Neural crest cell (in vitro differentiated cells): ENCODE results near the gene HOXA3. TPM values are rescaled to one million over a fixed set of nuclear protein-coding genes. Genes with fewer than 3 reads are reported as not detected.
A peak's percentile ranks its signal among the peaks of the same experiment; 100 is the strongest.

Experiments
- DNase-seq: peaks from one replicate; pipeline ENCODE4 v3.0.0; 2021; ENCODE audit warnings: low read depth, mixed read lengths, low spot score
- H3K27ac Mint-ChIP-seq: one replicate; pipeline ENCODE4 v1.8.0; 2021; ENCODE audit warnings: mild to moderate bottlenecking, mixed read lengths; ENCODE audit not compliant: unreplicated experiment
- H3K27me3 Mint-ChIP-seq: 2 replicates; pipeline ENCODE4 v1.8.0; 2021; ENCODE audit warnings: low read depth, mild to moderate bottlenecking, mixed read lengths
- H3K36me3 Mint-ChIP-seq: 2 replicates; pipeline ENCODE4 v1.8.0; 2021; ENCODE audit warnings: low read depth, mild to moderate bottlenecking, mixed read lengths
- H3K4me1 Mint-ChIP-seq: 2 replicates; pipeline ENCODE4 v1.8.0; 2021; ENCODE audit warnings: mixed read lengths
- H3K4me3 Mint-ChIP-seq: one replicate; pipeline ENCODE4 v1.8.0; 2021; ENCODE audit warnings: mild to moderate bottlenecking, mixed read lengths
- H3K9me3 Mint-ChIP-seq: 2 replicates; pipeline ENCODE4 v1.8.0; 2021; ENCODE audit warnings: mixed read lengths
- total RNA-seq: library from RNA; stranded (reverse); gene quantifications from 2 replicates; pipeline ENCODE4 v1.2.1, GENCODE V29; 2021
- TF ChIP-seq, protein P1 (sequence below): fragments of 200-600 bp; sonication (generic); conservative IDR thresholded peaks from 2 replicates; pipeline ENCODE4 v1.5.0; 2021; ENCODE audit warnings: antibody characterized with exemption, mild to moderate bottlenecking

The HOXA3 gene
- total RNA-seq, 1 donor from 2014 or later: 10.6 TPM

DNA sequence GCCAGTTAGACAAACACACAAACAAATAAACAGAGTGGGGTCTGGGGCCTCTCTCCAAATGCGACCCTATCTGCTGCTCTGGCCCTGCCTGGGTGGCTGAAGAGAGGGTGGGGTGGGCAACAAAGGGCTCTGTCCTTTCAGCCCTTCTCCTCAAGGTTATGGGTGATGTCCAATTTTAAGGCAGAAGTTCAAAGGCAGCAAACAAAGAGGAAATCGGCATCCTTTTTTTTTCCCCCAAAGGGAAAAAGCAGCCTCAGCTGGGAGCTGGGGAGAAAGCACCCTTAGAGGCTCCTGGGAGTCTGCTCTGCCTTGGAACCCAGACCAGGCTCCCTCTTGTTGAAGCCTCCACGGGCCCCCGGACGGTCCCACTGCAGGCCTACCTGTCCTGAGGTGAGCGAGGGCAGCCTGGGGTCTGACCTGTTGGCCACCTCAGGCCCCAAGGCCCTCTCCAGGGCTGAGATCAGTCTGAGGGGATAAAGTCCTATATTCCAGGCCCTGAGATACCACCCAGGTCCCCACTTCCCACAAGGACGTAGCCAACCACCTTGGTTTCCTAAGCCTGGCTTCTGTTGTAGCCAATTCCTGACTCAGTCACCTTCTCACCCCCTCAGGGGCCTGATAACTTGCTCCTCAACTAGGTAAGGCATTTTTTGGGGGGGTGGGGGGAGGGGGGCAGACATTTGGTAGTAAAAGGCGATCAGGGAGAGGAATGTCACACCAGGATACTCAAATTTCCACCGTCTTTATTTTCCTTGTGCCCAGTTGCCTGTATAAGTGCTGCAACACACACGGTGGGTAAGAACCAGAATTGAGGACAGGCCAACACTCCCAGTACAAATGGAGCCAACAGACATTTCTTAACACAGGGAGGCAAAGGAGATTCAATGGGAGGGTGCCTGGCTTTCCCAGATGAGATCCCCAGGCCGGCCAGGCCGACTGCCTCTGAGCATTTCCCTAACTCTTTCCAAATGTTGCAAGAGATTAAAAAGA is 28.3 kb upstream of the HOXA3 start:
- TF ChIP-seq, protein P1, sequence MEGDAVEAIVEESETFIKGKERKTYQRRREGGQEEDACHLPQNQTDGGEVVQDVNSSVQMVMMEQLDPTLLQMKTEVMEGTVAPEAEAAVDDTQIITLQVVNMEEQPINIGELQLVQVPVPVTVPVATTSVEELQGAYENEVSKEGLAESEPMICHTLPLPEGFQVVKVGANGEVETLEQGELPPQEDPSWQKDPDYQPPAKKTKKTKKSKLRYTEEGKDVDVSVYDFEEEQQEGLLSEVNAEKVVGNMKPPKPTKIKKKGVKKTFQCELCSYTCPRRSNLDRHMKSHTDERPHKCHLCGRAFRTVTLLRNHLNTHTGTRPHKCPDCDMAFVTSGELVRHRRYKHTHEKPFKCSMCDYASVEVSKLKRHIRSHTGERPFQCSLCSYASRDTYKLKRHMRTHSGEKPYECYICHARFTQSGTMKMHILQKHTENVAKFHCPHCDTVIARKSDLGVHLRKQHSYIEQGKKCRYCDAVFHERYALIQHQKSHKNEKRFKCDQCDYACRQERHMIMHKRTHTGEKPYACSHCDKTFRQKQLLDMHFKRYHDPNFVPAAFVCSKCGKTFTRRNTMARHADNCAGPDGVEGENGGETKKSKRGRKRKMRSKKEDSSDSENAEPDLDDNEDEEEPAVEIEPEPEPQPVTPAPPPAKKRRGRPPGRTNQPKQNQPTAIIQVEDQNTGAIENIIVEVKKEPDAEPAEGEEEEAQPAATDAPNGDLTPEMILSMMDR: no peak
- Mint-ChIP-seq H3K27ac (no peak overlapping the region), H3K36me3 (peaks cover 8% of the 10 kb centered on the region), H3K4me1 (peaks cover 5% of the 10 kb centered on the region), H3K9me3 (no peaks in the 10 kb centered on the region), H3K4me3 (no peak overlapping the region), H3K27me3 (peaks cover 100% of the 10 kb centered on the region)
- no peak for DNase-seq

DNA sequence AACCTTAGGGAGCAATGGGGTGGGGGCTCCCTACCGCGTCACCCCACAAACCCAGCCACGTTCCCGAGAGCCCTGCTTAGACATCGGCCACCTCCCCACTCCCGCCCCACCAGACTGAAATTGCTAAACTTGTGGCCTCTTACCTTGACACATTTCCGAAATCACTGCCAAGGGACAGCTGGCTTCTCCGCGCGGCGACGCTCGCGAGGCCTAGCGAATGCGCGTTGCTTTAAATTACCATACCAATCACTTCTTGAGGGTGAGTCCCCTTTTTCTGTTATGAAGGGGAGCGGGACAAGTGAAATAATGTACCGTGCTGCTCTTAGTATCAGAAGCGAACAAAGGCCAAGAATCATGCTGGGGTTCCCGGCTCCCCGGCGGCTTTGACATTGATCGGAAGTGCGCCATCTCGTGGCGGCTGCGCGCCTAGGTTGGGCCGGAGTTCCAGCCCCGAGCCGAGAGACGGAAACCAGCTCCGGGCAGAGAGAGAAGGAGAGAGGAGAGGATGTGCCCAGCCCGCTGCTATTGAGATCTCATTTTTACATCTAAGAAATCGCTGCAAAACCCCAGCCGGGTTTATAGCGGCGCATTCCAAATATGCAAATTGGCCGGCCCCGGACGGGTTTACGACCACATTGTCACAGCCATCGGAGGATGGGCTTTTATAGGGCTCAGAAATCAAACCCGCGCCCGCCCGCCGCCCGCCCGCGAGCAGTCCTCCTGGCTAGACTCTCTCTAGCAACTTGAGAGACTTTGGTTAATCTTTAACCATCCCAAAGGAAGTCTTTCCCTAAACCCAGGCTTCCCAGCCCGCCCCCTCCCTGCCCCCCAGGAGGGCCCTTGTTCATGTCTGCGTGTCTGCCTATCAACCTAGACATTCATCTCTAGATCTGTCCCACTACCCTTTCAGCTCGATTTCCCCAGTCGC is 27.4 kb upstream of the HOXA3 start:
- Mint-ChIP-seq H3K27me3 (peaks cover 100% of the 10 kb centered on the region), H3K4me3 (peak overlapping the region; percentile 6), H3K9me3 (no peaks in the 10 kb centered on the region), H3K36me3 (peaks cover 5% of the 10 kb centered on the region), H3K4me1 (peaks cover 1% of the 10 kb centered on the region), H3K27ac (no peak overlapping the region)
- DNase-seq: peak; percentile 75
- TF ChIP-seq, protein P1: peak; percentile 96

GRCh38 chr7:27179030-27179429 is 26.6 kb upstream of the HOXA3 start:
- Mint-ChIP-seq H3K4me3 (peak overlapping the region; percentile 38), H3K9me3 (no peaks in the 10 kb centered on the region), H3K36me3 (peaks cover 3% of the 10 kb centered on the region), H3K27me3 (peaks cover 100% of the 10 kb centered on the region), H3K27ac (no peak overlapping the region), H3K4me1 (no peaks in the 10 kb centered on the region)
- DNase-seq: no peak
- TF ChIP-seq, protein P1: no peak

DNA sequence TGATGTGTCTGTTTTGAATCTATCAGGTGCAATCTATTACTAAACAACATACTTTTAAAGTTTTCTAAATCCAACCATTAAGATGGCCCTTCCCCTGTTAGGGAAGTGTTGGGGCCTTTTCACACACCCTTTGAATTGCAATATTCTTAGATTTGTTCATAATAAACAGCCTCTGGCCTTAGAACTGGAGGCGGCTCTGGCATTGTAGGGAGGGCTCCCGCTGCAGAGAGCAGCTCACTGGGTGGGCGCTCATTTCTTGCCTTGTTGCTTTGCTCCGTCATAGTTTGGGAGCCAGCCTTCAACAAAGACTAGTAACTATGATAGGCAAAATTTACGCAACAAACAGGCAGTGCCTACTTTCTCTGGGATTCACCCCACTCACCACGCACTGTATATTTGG is 26.0 kb upstream of the HOXA3 start:
- Mint-ChIP-seq H3K27ac (no peak overlapping the region), H3K27me3 (peaks cover 95% of the 10 kb centered on the region)
- DNase-seq: no peak

More for the DNA sequence above, 26.0 kb upstream of the HOXA3 start:
- TF ChIP-seq, protein P1: no peak
- Mint-ChIP-seq H3K4me3 (no peak overlapping the region), H3K4me1 (no peaks in the 10 kb centered on the region), H3K9me3 (no peaks in the 10 kb centered on the region), H3K36me3 (peaks cover 3% of the 10 kb centered on the region)
